Liver (tissue), 9 donors: ENCODE results near the gene IQCE. TPM values are rescaled to one million over a fixed set of nuclear protein-coding genes. Genes with fewer than 3 reads are reported as not detected.
"Not testable (repeated sequence)": the region's sequence is repeated elsewhere in the genome, so short reads cannot be mapped to it uniquely, and the experiment has no call there.

ENCODE experiments used
- DNase-seq: peaks from one replicate; pipeline ENCODE4 v3.0.0-alpha.2; 2017; ENCODE audit warnings: low spot score
- H3K27ac ChIP-seq, 2 donors: one replicate each; pipeline ENCODE4 v1.7.0; 2013; ENCODE audit warnings: inconsistent platforms in 2 of 2, low read length in 2 of 2, control low read depth in 1 of 2, low read depth in 1 of 2, mild to moderate bottlenecking in 1 of 2
- H3K27me3 ChIP-seq, 4 donors: one replicate each; pipeline versions ENCODE4 v1.6.1 to v1.7.0; 2013; ENCODE audit warnings: low read length in 3 of 4, inconsistent platforms in 1 of 4, mild to moderate bottlenecking in 1 of 4, moderate library complexity in 1 of 4; ENCODE audit not compliant: control insufficient read depth in 4 of 4, insufficient read depth in 4 of 4
- H3K36me3 ChIP-seq, 4 donors: one replicate each; pipeline versions ENCODE4 v1.6.1 to v1.7.0; 2013; ENCODE audit warnings: low read length in 3 of 4, mild to moderate bottlenecking in 3 of 4, low read depth in 1 of 4, moderate library complexity in 1 of 4; ENCODE audit not compliant: control insufficient read depth in 4 of 4, insufficient read depth in 3 of 4
- H3K4me1 ChIP-seq, 4 donors: one replicate each; pipeline versions ENCODE4 v1.6.1 to v1.7.0; 2013; ENCODE audit warnings: low read length in 3 of 4, mild to moderate bottlenecking in 3 of 4, moderate library complexity in 1 of 4; ENCODE audit not compliant: control insufficient read depth in 4 of 4, insufficient read depth in 4 of 4
- H3K4me3 ChIP-seq, 3 donors: one replicate each; pipeline versions ENCODE4 v1.6.1 to v1.7.0; 2013; ENCODE audit warnings: low read length in 3 of 3, control low read depth in 1 of 3, low read depth in 1 of 3, mild to moderate bottlenecking in 1 of 3
- H3K9ac ChIP-seq, 2 donors: one replicate each; pipeline ENCODE4 v1.7.0; 2013; ENCODE audit warnings: low read length in 2 of 2, mild to moderate bottlenecking in 2 of 2, moderate library complexity in 2 of 2, control low read depth in 1 of 2, low read depth in 1 of 2
- H3K9me3 ChIP-seq, 4 donors: one replicate each; pipeline versions ENCODE4 v1.6.1 to v1.7.0; 2013; ENCODE audit warnings: low read length in 3 of 4; ENCODE audit not compliant: control insufficient read depth in 4 of 4
- EGR1 ChIP-seq, 2 donors: IDR thresholded peaks; 2 replicates each; pipeline ENCODE4 v1.6.1; 2016 to 2018; ENCODE audit warnings: antibody characterized with exemption in 2 of 2, low read depth in 2 of 2
- FOXA1 ChIP-seq: IDR thresholded peaks from 2 replicates; pipeline ENCODE4 v1.6.1; 2016; ENCODE audit warnings: antibody characterized with exemption
- FOXA2 ChIP-seq: IDR thresholded peaks from 2 replicates; pipeline ENCODE4 v1.6.1; 2016; ENCODE audit warnings: antibody characterized with exemption
- GABPA ChIP-seq, 2 donors: IDR thresholded peaks in 1 of 2; conservative IDR thresholded peaks in 1 of 2; 2 replicates each; pipeline ENCODE4 v1.6.1; 2016; ENCODE audit warnings: antibody characterized with exemption in 2 of 2, mild to moderate bottlenecking in 1 of 2, moderate library complexity in 1 of 2
- HNF4A ChIP-seq, 2 donors: conservative IDR thresholded peaks; 2 replicates each; pipeline ENCODE4 v1.6.1; 2016; ENCODE audit warnings: antibody characterized with exemption in 2 of 2, mild to moderate bottlenecking in 2 of 2
- HNF4G ChIP-seq: IDR thresholded peaks from 2 replicates; pipeline ENCODE4 v1.6.1; 2016; ENCODE audit warnings: antibody characterized with exemption
- JUND ChIP-seq, 2 donors: IDR thresholded peaks; 2 replicates each; pipeline ENCODE4 v1.6.1; 2016; ENCODE audit warnings: antibody characterized with exemption in 2 of 2
- NR2F2 ChIP-seq: IDR thresholded peaks from 2 replicates; pipeline ENCODE4 v1.6.1; 2016; ENCODE audit warnings: antibody characterized with exemption
- RAD21 ChIP-seq, 2 donors: IDR thresholded peaks; 2 replicates each; pipeline ENCODE4 v1.6.1; 2016; ENCODE audit warnings: antibody characterized with exemption in 2 of 2, mild to moderate bottlenecking in 2 of 2
- RXRA ChIP-seq, 2 donors: IDR thresholded peaks; 2 replicates each; pipeline ENCODE4 v1.6.1; 2017 to 2018; ENCODE audit warnings: antibody characterized with exemption in 2 of 2, mild to moderate bottlenecking in 1 of 2
- TAF1 ChIP-seq: conservative IDR thresholded peaks from 2 replicates; pipeline ENCODE4 v1.6.1; 2016; ENCODE audit warnings: antibody characterized with exemption, mild to moderate bottlenecking
- YY1 ChIP-seq: IDR thresholded peaks from 2 replicates; pipeline ENCODE4 v1.6.1; 2016; ENCODE audit warnings: antibody characterized with exemption, mild to moderate bottlenecking
- WGBS: extraction: QIAGEN DNeasy Blood & Tissue Kit; methylation state at CpG from one replicate; pipeline ENCODE4 v1.1.7; 2013; 5-methylcytosine and 5-hydroxymethylcytosine counted together
- polyA plus RNA-seq, 2 donors: library from polyadenylated mRNA; stranded (reverse) in 1 of 2; unstranded in 1 of 2; fragments of 200-250 nt in 1 of 2; fragments of >200 nt in 1 of 2; fragmentation: Nextera tagmentation in 1 of 2; extraction: Ambion mirVana in 1 of 2; gene quantifications; one replicate each; pipeline versions ENCODE4 v1.2.1 to v1.2.3, GENCODE V29; 2013 to 2015
- total RNA-seq, 2 donors: library from RNA; depleted of rRNA; stranded (reverse); fragments of >200 nt; gene quantifications; one replicate each; pipeline ENCODE4 v1.2.3, GENCODE V29; 2014
- TF ChIP-seq, protein P1 (sequence below): IDR thresholded peaks from 2 replicates; pipeline ENCODE4 v1.6.1; 2016; ENCODE audit warnings: antibody characterized with exemption
- TF ChIP-seq, protein P2 (sequence below): fragments of 150-350 bp; IDR thresholded peaks from 2 replicates; pipeline ENCODE4 v1.5.1; 2017; ENCODE audit warnings: improper control_type of control experiment, low read depth, low read length; ENCODE audit not compliant: missing input control
- TF ChIP-seq, protein P3 (sequence below): IDR thresholded peaks from 2 replicates; pipeline ENCODE4 v1.6.1; 2016; ENCODE audit warnings: antibody characterized with exemption
- TF ChIP-seq, protein P4 (sequence below): IDR thresholded peaks from 2 replicates; pipeline ENCODE4 v1.6.1; 2016; ENCODE audit warnings: antibody characterized with exemption
- TF ChIP-seq, protein P5 (sequence below): IDR thresholded peaks from 2 replicates; pipeline ENCODE4 v1.6.1; 2016; ENCODE audit warnings: antibody characterized with exemption, mild to moderate bottlenecking
- donor health status: healthy.
- donor health status: healthy.
- donor health status: healthy.
- donor health status: healthy.
- donor health status: healthy.

Gene IQCE
- total and polyA plus RNA-seq, 4 donors = 2.1 to 5.9 (median 3.6) TPM

DNA sequence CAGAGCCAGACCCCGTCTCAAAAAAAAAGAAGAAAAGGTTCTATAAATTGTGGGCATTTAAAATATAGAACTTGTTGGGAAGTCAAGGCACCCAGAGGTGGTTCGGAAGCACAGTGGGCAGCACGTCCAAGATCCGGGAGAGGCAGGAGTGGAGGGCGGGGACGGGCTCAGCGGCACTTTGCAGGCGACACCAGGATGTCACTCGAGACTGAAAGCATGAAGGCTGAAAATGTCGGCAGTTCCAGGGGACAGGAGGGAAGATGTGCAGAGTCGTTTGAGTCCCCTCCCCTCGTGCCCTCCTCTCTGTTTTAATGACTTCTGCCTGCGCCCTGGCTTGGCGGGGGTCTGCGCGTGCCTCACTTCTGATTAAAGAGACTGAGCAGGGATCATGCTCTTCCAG is 30.6 kb downstream of the IQCE start:
- Histone ChIP-seq H3K27ac (no peak overlapping the region), H3K36me3 (peaks cover 6 to 22% (median 7%) of the 10 kb centered on the region in 4 donors), H3K4me3 (no peak overlapping the region), H3K27me3 (no peaks in the 10 kb centered on the region), H3K4me1 (no peaks in the 10 kb centered on the region), H3K9ac (no peak overlapping the region), H3K9me3 (no peaks in the 10 kb centered on the region)
- TF ChIP-seq, protein P1, sequence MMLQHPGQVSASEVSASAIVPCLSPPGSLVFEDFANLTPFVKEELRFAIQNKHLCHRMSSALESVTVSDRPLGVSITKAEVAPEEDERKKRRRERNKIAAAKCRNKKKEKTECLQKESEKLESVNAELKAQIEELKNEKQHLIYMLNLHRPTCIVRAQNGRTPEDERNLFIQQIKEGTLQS = no peak
- TF ChIP-seq, protein P2, sequence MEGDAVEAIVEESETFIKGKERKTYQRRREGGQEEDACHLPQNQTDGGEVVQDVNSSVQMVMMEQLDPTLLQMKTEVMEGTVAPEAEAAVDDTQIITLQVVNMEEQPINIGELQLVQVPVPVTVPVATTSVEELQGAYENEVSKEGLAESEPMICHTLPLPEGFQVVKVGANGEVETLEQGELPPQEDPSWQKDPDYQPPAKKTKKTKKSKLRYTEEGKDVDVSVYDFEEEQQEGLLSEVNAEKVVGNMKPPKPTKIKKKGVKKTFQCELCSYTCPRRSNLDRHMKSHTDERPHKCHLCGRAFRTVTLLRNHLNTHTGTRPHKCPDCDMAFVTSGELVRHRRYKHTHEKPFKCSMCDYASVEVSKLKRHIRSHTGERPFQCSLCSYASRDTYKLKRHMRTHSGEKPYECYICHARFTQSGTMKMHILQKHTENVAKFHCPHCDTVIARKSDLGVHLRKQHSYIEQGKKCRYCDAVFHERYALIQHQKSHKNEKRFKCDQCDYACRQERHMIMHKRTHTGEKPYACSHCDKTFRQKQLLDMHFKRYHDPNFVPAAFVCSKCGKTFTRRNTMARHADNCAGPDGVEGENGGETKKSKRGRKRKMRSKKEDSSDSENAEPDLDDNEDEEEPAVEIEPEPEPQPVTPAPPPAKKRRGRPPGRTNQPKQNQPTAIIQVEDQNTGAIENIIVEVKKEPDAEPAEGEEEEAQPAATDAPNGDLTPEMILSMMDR = no peak
- no peak for TF ChIP-seq FOXA2
- TF ChIP-seq, protein P3, sequence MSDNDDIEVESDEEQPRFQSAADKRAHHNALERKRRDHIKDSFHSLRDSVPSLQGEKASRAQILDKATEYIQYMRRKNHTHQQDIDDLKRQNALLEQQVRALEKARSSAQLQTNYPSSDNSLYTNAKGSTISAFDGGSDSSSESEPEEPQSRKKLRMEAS = no peak
- no peak for TF ChIP-seq YY1
- TF ChIP-seq HNF4G = no peak
- TF ChIP-seq, protein P4, sequence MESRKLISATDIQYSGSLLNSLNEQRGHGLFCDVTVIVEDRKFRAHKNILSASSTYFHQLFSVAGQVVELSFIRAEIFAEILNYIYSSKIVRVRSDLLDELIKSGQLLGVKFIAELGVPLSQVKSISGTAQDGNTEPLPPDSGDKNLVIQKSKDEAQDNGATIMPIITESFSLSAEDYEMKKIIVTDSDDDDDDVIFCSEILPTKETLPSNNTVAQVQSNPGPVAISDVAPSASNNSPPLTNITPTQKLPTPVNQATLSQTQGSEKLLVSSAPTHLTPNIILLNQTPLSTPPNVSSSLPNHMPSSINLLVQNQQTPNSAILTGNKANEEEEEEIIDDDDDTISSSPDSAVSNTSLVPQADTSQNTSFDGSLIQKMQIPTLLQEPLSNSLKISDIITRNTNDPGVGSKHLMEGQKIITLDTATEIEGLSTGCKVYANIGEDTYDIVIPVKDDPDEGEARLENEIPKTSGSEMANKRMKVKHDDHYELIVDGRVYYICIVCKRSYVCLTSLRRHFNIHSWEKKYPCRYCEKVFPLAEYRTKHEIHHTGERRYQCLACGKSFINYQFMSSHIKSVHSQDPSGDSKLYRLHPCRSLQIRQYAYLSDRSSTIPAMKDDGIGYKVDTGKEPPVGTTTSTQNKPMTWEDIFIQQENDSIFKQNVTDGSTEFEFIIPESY = no peak
- TF ChIP-seq TAF1 = no peak
- no peak for TF ChIP-seq FOXA1
- TF ChIP-seq HNF4A (conservative IDR thresholded peaks at IDR 0.05) = no peak
- no peak for TF ChIP-seq EGR1 (IDR thresholded peaks at IDR 0.05; ENCODE audit: low read depth in 2 of 2)
- TF ChIP-seq GABPA (IDR thresholded peaks at IDR 0.05 in 1 of 2, conservative IDR thresholded peaks at IDR 0.05 in 1 of 2) = no peak
- TF ChIP-seq JUND (IDR thresholded peaks at IDR 0.05) = no peak
- no peak for TF ChIP-seq RAD21 (IDR thresholded peaks at IDR 0.05)
- TF ChIP-seq, protein P5, sequence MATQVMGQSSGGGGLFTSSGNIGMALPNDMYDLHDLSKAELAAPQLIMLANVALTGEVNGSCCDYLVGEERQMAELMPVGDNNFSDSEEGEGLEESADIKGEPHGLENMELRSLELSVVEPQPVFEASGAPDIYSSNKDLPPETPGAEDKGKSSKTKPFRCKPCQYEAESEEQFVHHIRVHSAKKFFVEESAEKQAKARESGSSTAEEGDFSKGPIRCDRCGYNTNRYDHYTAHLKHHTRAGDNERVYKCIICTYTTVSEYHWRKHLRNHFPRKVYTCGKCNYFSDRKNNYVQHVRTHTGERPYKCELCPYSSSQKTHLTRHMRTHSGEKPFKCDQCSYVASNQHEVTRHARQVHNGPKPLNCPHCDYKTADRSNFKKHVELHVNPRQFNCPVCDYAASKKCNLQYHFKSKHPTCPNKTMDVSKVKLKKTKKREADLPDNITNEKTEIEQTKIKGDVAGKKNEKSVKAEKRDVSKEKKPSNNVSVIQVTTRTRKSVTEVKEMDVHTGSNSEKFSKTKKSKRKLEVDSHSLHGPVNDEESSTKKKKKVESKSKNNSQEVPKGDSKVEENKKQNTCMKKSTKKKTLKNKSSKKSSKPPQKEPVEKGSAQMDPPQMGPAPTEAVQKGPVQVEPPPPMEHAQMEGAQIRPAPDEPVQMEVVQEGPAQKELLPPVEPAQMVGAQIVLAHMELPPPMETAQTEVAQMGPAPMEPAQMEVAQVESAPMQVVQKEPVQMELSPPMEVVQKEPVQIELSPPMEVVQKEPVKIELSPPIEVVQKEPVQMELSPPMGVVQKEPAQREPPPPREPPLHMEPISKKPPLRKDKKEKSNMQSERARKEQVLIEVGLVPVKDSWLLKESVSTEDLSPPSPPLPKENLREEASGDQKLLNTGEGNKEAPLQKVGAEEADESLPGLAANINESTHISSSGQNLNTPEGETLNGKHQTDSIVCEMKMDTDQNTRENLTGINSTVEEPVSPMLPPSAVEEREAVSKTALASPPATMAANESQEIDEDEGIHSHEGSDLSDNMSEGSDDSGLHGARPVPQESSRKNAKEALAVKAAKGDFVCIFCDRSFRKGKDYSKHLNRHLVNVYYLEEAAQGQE = no peak
- TF ChIP-seq NR2F2 = no peak
- no peak for TF ChIP-seq RXRA (IDR thresholded peaks at IDR 0.05)
- DNase-seq = no peak
- WGBS = 96% methylated on average over 16 of the region's 16 CpGs

DNA sequence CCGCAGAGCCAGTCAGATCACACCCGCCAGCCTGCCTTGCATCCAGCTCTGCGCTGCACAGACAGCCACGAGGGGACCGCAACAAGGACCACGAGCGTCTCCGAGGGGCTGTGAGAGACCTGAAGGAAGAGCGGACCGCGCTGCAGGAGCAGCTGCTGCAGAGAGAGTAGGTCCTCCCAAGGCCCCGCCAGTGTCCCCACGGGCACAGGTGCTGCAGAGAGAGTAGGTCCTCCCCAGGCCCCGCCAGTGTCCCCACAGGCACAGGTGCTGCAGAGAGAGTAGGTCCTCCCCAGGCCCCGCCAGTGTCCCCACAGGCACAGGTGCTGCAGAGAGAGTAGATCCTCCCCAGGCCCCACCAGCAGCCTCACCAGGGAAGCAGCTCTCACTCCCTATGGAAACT is 31.2 kb downstream of the IQCE start:
- DNase-seq, H3K4me1 ChIP-seq, H3K9ac ChIP-seq, H3K4me3 ChIP-seq, H3K9me3 ChIP-seq, H3K27ac ChIP-seq, H3K27me3 ChIP-seq: not testable (repeated sequence)
- WGBS = 94% methylated on average over 15 of the region's 15 CpGs
- peaks cover 3 to 25% (median 7%) of the 10 kb centered on the region in 4 donors for H3K36me3 ChIP-seq
